Stimulated activated CD8-positive, alpha-beta memory T cell treated with anti-CD3 and anti-CD28 coated beads, Interleukin-7, amount 100 ng/mL, for 4 hours (primary cell): ENCODE data around the gene ICAM4.
"Not testable (repeated sequence)": the region's sequence is repeated elsewhere in the genome, so short reads cannot be mapped to it uniquely, and the experiment has no call there.

ENCODE experiments used
- DNase-seq, 2 donors: peaks; one replicate each; pipeline ENCODE4 v3.0.0-alpha.2; 2020; ENCODE audit warnings: low read depth in 2 of 2

The ICAM4 gene

GRCh38 chr19:10286803-10287737, at the start of gene ICAM4:
Gene ICAM4 (plus strand): TSS chr19:10286955. CDS start chr19:10287013, 58 bp downstream.
- DNase-seq, result no peak

DNA sequence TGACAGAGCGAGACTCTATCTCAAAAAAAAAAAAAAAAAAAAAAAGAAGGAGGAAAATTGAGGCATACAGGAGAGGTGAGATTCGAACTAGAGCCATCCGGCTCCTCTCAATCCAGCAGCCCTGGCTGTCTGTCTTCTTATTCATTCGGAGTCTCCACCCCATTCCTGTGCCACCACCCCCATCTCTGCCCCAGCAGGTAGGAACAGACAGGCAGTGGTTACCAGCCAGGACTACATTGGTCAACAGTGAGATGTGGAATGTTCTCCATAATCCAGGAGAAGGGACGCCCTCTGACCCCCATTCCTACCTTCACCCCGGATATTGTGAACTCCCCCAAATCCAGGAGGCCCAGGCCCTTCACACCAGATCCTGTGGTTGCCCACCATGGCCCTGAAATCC, 49.1 kb upstream of the ICAM4 start:
- DNase-seq, result no peak

- DNase-seq, result no peak
These were observed 48.5 kb upstream of the ICAM4 start for GRCh38 chr19:10238172-10238783.

DNA sequence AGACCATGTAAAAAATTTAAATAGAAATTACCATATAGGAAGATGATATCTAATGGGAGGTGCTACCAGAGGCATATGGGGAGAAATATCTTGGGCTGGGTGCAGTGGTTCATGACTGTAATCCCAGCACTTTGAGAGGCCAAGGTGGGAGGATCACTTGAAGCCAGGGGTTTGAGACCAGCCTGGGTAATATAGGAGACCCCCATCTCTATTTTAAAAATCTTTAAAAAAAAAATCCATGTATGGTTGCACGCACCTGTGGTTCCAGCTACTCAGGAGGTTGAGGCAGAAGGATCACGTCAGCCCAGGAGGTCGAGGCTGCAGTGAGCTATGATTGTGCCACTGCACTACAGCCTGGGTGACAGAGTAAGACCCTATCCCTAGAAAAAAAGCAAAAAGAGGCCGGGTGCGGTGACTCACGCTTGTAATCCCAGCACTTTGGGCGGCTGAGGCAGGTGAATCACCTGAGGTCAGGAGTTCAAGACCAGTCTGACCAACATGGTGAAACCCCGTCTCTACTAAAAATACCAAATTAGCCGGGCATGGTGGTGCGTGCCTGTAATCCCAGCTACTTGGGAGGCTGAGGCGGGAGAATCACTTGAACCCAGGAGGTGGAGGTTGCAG, 44.8 kb upstream of the ICAM4 start:
- not testable (repeated sequence) for DNase-seq

DNA sequence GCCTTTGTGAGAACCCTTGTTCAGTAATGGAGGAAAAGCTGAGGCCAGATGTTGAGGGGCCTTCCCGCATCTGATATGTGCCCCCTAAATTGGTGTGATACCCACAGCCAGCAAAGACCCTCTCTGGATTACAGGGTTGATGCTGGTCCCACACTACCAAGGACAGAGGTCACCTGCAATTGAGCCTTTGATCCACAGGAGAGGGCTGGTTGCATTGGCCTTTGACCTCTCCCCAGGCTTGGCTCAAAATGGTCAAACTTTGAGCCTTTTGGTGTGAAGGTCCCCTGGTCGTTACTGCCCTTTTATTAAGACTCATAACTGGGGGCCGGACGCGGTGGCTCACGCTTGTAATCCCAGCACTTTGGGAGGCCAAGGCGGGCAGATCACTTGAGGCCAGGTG, 43.1 kb upstream of the ICAM4 start:
- no peak for DNase-seq

DNA sequence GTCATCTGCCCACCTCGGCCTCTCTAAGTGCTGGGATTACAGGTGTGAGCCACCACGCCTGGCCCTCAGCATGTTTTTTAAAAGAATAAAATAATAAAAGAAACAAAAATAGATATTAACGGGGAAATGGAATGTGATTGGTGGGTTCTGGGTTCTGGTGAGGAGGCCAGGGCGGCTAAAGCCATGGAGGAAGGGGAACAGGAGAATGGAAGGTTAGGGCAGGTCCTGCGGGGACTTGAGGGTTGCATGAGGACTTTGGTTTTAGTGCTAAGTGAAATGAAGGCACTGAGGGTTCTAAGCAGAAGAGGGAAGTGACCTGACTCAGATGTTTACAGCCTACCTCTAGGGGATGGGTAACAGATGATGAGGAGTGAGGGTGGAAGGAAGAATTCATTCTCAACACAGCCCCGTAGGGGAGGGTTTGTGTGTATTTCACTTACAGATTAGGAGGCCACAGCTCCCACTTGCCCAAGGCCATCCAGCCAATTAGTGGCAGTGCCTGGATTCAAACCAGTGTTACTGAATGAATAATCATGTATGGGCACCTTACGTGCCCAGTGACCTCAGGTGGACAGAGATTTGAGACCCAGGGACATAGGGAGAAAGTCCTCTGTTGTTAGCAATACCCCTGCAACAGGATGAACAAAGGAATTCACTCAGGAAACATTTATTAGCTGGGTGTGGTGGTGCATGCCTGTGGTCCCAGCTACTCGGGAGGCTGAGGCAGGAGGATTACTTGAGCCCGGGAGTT, 41.4 kb upstream of the ICAM4 start:
- no peak for DNase-seq

- no peak for DNase-seq
These were observed 40.2 kb upstream of the ICAM4 start for GRCh38 chr19:10246511-10246910.

GRCh38 chr19:10251792-10252694, 34.7 kb upstream of the ICAM4 start, which contains the start of gene MRPL4:
Gene MRPL4 (plus strand): TSS chr19:10252214. CDS start chr19:10252254, 40 bp downstream.
- peak; percentile 93 to 97 for DNase-seq

- no peak for DNase-seq
These were observed 34.0 kb upstream of the ICAM4 start for GRCh38 chr19:10252707-10253106.

- no peak for DNase-seq
These were observed 32.5 kb upstream of the ICAM4 start for GRCh38 chr19:10254244-10254643.

DNA sequence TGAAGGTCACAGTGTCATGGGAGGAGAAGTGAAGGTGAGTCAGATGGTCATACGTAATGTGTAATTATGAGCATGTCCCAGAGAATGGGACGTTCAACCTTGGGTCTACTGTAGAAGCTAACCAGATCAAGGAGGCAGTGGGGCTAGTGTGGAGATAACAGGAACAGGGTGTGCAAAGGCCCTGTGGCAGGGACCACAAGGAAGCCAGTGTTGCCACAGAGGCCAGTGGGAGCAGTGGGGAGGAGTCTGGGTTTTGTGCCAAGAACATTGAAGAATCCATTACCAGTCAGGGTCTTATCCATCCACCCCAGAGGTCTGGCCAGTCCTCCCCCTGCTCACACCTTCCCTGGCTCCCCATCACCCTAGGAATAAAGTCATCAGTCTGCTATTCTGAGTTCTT, 31.4 kb upstream of the ICAM4 start:
- no peak for DNase-seq

DNA sequence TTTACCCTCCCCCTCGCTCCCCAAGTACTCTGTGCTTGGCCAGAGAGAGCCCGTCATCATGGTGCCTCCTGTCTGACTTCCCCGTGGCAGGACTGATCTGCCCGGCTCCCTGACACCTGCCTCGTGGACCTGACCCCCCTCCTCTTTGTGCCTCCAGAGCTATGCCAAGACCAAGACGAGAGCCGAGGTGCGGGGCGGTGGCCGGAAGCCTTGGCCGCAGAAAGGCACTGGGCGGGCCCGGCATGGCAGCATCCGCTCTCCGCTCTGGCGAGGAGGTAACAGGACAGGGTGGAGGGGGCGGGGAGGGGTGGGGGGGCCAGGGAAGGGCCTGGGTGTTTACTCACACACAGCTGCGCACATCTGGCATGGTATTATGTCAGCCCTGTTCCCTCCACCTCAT, 30.2 kb upstream of the ICAM4 start:
- DNase-seq, result no peak

DNA sequence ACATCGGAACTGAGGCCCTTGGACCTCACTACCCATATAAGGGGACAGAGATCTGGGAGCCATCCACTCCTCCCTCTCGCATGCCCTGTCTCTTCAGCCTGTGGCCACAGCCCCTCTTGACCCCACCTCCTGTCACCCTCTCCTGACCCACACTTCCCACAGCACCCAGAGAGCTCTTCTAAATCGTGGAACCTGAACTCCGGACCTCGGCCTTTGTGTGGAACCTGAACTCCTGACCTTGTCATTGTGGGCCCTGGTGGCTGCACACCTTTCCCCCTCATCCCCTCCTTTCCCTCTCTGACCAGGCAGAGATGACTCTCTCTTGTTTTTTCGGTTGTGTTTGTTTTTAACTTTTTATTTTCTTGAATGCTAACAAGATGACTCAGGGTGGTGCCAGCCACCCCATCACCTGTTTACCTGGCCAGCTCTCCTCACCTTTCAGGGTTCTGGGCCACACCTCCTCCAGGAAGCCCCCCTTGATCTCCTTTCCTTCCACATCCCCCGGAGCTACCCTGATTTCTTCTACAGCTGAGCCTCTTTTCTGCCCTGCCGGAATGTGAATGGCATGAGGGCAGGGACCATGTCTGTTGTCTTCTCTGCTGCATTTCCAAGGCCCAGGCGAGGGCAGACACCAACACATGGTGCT, 29.7 kb upstream of the ICAM4 start:
- no peak for DNase-seq

- no peak for DNase-seq
These were observed 28.6 kb upstream of the ICAM4 start for GRCh38 chr19:10258080-10258710.

DNA sequence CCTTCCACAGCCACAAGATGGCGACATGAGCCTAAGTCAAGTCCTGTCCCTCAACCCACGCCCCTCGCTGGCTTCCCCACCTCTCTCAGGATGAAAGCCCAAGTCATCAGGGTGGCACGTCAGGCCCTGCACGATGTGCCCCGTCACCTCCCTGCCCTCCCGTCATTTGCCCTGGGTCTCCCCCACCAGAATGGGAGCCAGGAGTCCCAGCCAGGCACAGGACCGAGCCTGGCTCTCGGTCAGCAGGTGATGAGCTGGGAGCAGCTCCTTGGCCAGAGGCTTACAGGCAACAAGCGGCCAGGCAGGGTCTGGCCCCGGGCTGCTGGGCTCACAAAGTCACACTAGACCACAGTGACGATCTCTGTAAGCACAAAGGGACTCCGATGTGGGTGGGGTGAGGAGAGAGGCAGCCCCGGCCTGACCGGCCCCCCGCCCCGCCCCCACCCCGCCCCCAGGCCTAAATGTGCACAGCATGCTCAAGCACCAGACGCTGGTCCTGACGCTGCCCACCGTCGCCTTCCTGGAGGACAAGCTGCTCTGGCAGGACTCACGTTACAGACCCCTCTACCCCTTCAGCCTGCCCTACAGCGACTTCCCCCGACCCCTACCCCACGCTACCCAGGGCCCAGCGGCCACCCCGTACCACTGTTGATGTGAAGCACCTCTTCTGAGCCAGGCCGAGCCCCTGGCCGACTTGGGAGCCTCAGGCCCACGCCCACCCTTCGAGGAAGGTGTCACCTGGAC, 27.4 kb upstream of the ICAM4 start:
- peak; percentile 81 to 91 for DNase-seq

- DNase-seq, result peak; percentile 45 to 50
These were observed 26.6 kb upstream of the ICAM4 start for GRCh38 chr19:10260141-10260584.

DNA sequence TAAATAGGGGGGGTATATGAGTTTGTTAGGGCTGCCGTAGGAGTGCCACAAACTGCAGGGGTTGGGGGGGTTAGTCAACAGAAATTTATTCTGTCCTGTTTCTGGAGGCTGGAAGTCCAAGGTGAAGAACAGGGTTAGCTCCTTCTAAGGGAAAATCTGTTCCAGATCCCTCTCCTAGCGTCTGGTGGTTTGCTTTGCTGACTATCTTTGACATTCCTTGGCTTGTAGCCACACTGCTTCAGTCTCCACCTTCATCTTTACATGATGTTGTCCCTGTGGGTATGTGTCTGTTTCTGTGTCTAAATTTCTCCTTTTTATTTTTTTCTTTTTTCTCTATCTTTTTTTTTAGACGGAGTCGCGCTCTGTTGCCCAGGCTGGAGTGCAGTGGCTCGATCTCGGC, 24.0 kb upstream of the ICAM4 start:
- DNase-seq, result no peak

DNA sequence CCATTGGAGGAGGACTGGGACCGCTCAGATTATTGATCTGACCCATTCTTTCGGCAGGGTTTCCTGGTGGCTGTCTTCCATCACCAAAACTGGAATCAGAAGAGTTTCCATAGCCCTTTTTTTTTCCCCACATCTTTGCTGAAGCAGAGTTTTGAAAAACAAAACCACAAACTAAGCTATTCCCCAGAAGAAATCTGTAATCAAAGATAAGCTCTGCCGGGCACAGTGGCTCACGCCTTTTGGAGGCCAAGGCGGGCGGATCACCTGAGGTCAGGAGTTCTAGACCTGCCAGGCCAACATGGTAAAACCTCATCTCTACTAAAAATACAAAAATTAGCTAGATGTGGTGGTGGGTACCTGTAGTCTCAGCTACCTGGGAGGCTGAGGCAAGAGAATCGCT, 20.0 kb upstream of the ICAM4 start:
- no peak for DNase-seq

DNA sequence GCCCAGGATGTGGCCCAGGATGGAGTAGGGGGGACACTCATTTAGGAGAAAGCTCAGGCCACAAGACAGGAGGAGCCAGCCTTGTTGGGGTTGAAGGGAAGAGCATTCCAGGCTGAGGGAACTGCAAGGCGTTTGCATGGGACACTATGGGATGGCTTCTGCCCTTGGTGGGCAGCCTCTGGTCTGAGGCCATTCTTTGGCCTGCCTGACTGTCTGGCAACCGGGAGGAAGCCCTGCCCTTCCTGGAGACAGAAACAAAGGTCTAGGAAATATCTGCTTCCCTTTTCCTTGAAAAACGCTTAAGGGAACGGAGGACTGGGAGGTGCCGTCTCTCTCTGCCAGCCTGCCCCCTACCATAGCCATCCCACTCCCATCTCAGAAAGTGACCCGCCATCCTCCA, 18.7 kb upstream of the ICAM4 start:
- no peak for DNase-seq
